GM18909 (cell line): ENCODE measurements around the gene SF3B3.

Source experiments
- ATAC-seq: cut with Tn5 transposase; IDR thresholded peaks from one replicate; pipeline ENCODE4 v1.9.1; 2021; ENCODE audit warnings: mild to moderate bottlenecking; ENCODE audit not compliant: unreplicated experiment, poor library complexity

The SF3B3 gene

GRCh38 chr16:70523743-70524398, at the start of gene SF3B3:
Gene SF3B3 (plus strand): TSS chr16:70523816. CDS start chr16:70526657, 2,841 bp downstream.
- peak; percentile 61 for ATAC-seq

GRCh38 chr16:70474320-70475053, 49.1 kb upstream of the SF3B3 start:
- no peak for ATAC-seq

GRCh38 chr16:70475054-70475871, 48.4 kb upstream of the SF3B3 start:
- no peak for ATAC-seq

GRCh38 chr16:70476272-70477020, 47.2 kb upstream of the SF3B3 start:
- ATAC-seq: peak; percentile 85

GRCh38 chr16:70478169-70478568, 45.4 kb upstream of the SF3B3 start:
- ATAC-seq: no peak

GRCh38 chr16:70478912-70479341, 44.7 kb upstream of the SF3B3 start:
- no peak for ATAC-seq

- ATAC-seq: no peak
These were observed 43.2 kb upstream of the SF3B3 start for GRCh38 chr16:70480127-70481105.

- ATAC-seq: no peak
These were observed 41.6 kb upstream of the SF3B3 start for GRCh38 chr16:70481929-70482536.

GRCh38 chr16:70482624-70483023, 41.0 kb upstream of the SF3B3 start:
- ATAC-seq: no peak

GRCh38 chr16:70483426-70483825, 40.2 kb upstream of the SF3B3 start:
- no peak for ATAC-seq

GRCh38 chr16:70484867-70485266, 38.7 kb upstream of the SF3B3 start:
- no peak for ATAC-seq

- ATAC-seq: no peak
These were observed 33.4 kb upstream of the SF3B3 start for GRCh38 chr16:70490261-70490660.

GRCh38 chr16:70493802-70494201, 29.8 kb upstream of the SF3B3 start:
- ATAC-seq: no peak

GRCh38 chr16:70494202-70494770, 29.3 kb upstream of the SF3B3 start:
- ATAC-seq: no peak

GRCh38 chr16:70494777-70495176, 28.8 kb upstream of the SF3B3 start:
- ATAC-seq: no peak

- no peak for ATAC-seq
These were observed 28.0 kb upstream of the SF3B3 start for GRCh38 chr16:70495425-70496182.

- ATAC-seq: no peak
These were observed 27.1 kb upstream of the SF3B3 start for GRCh38 chr16:70496513-70496912.

GRCh38 chr16:70508752-70509151, 14.9 kb upstream of the SF3B3 start:
- no peak for ATAC-seq
